Stimulated activated effector memory CD8-positive, alpha-beta T cell treated with anti-CD3 and anti-CD28 coated beads, Interleukin-12 subunit alpha, Interleukin-12 subunit beta, amount 100 ng/mL, for 72 hours (primary cell): ENCODE measurements around the gene CHTF18.

Experiments
- ATAC-seq: fragments of 150-1000 bp; cut with Tn5 transposase; 2 replicates; pipeline ENCODE4 v1.10.0; 2021
- DNase-seq, 2 donors: peaks; one replicate each; pipeline ENCODE4 v3.0.0; 2021 to 2022; ENCODE audit warnings: low spot score in 2 of 2
- H3K27ac Mint-ChIP-seq: one replicate; pipeline ENCODE4 v1.8.0; 2022; ENCODE audit warnings: mild to moderate bottlenecking, mixed read lengths
- H3K36me3 Mint-ChIP-seq: one replicate; pipeline ENCODE4 v1.8.0; 2022; ENCODE audit warnings: mild to moderate bottlenecking, mixed read lengths
- H3K4me1 Mint-ChIP-seq: one replicate; pipeline ENCODE4 v1.8.0; 2022; ENCODE audit warnings: mixed read lengths
- H3K4me3 Mint-ChIP-seq: one replicate; pipeline ENCODE4 v1.8.0; 2022; ENCODE audit warnings: mild to moderate bottlenecking, mixed read lengths
- H3K9me3 Mint-ChIP-seq: one replicate; pipeline ENCODE4 v1.8.0; 2022; ENCODE audit warnings: mixed read lengths

The CHTF18 gene

GRCh38 chr16:844638-845350 lies 56.4 kb downstream of the CHTF18 start:
- ATAC-seq (no peak), DNase-seq (no peak)
- Mint-ChIP-seq H3K9me3 (no peaks in the 10 kb centered on the region), H3K4me1 (no peaks in the 10 kb centered on the region), H3K36me3 (no peaks in the 10 kb centered on the region), H3K4me3 (no peak overlapping the region), H3K27ac (no peak overlapping the region)

GRCh38 chr16:845351-845745 lies 56.9 kb downstream of the CHTF18 start:
- H3K4me3 Mint-ChIP-seq = no peak overlapping the region
- H3K9me3 Mint-ChIP-seq = no peaks in the 10 kb centered on the region
- no peak overlapping the region for H3K27ac Mint-ChIP-seq
- DNase-seq = no peak
- no peaks in the 10 kb centered on the region for H3K4me1 Mint-ChIP-seq
- no peak for ATAC-seq
- H3K36me3 Mint-ChIP-seq = no peaks in the 10 kb centered on the region

- H3K27ac Mint-ChIP-seq = no peak overlapping the region
- ATAC-seq = no peak
- no peaks in the 10 kb centered on the region for H3K36me3 Mint-ChIP-seq
- no peak overlapping the region for H3K4me3 Mint-ChIP-seq
- H3K4me1 Mint-ChIP-seq = no peaks in the 10 kb centered on the region
- DNase-seq = no peak
- H3K9me3 Mint-ChIP-seq = no peaks in the 10 kb centered on the region
Observed at GRCh38 chr16:847151-847550, 58.7 kb downstream of the CHTF18 start.
